ENCODE results near the gene MMP24OS.
"Not testable (repeated sequence)": the region's sequence is repeated elsewhere in the genome, so short reads cannot be mapped to it uniquely, and the experiment has no call there.

MMP24OS gene

GRCh38 chr20:35273449-35274171 lies 4.3 kb downstream of the MMP24OS start:
- no peak for DNase-seq

DNA sequence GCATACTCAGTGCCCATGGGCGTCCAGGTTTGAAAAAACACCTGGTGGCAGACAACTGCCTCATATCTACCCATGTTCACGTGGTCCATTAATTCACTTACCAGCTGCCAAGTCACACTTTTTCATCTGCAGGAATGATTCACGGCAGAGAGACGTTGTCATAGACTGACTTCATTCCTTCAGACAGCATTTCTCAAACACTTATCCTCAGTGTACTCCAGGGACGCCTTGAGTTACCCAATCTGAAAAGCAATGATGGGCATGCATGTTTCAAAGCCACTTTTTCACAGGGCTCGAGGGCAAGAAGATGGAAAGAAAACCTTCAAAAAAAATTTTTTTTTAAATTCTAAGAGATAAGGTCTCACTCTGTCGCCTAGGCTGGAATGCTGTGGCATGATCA lies 6.0 kb downstream of the MMP24OS start:
- DNase-seq = no peak

DNA sequence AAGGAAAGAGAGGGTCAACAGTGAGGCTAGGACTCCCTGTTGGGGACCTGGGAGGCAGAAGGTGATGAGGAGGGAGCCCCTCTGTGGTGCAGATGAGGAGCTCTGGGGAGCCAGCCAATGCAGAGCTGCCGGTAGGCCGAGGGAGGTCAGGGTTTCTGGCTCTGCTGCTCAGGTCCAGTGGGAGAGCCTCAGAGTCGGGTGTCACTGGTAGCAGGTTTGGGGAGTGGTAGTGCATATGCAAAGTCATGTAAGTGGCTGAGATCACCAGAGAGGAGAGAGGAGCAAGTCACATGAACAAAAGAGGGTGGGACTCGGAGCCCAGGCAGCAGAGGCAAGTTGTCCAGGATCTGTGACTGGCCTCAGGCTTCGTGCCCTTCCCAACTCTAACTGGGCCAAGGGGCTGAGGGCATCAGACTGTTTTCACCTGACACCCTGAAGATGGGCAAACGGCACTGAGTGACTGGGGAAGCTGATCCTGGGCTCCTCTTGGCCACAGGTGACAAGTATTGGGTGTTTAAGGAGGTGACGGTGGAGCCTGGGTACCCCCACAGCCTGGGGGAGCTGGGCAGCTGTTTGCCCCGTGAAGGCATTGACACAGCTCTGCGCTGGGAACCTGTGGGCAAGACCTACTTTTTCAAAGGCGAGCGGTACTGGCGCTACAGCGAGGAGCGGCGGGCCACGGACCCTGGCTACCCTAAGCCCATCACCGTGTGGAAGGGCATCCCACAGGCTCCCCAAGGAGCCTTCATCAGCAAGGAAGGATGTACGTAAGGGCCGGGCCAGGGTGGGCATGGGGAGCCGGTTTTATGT lies 6.6 kb downstream of the MMP24OS start:
- DNase-seq = no peak

GRCh38 chr20:35270021-35270902 lies 7.7 kb downstream of the MMP24OS start:
- DNase-seq = no peak

DNA sequence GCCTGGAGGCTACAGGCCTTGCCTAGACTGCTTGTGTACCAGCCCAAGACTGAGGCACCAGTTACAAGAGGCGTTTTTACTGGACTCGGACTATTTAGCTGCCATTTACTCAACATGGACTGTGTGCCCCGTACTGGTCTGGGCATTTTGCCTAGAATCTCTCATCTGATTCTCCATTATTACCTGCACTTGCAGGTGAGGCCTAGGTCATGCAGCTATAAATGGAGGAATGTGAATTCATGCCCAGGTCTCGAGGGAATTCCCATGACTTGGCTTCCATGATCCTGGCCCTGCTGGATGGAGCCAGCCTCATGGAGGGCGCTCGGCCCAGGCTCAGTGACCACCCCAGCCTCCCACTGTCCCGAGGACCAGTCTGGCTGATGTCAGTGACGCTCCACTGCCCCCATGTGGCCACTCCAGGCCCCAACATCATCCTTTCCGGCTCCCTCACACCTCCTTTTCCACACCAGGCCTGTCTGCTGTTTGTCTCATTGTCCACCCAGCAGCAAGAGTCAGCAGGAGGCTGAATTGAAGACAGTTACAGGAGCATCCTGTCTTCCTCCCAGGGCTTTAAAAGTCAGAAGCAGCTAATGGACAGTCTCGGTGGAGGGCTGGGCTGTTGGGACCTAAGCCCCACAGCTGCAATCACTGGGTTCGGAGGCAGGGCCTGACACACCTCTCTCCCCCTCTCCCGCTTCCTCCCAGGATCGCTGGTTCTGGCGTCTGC lies 8.7 kb downstream of the MMP24OS start:
- DNase-seq = peak; percentile 75

GRCh38 chr20:35267092-35267491 lies 10.8 kb downstream of the MMP24OS start:
- DNase-seq = no peak

- no peak for DNase-seq
Observed at GRCh38 chr20:35264755-35265154, 13.2 kb downstream of the MMP24OS start.

GRCh38 chr20:35263532-35264341 lies 14.2 kb downstream of the MMP24OS start:
- no peak for DNase-seq

DNA sequence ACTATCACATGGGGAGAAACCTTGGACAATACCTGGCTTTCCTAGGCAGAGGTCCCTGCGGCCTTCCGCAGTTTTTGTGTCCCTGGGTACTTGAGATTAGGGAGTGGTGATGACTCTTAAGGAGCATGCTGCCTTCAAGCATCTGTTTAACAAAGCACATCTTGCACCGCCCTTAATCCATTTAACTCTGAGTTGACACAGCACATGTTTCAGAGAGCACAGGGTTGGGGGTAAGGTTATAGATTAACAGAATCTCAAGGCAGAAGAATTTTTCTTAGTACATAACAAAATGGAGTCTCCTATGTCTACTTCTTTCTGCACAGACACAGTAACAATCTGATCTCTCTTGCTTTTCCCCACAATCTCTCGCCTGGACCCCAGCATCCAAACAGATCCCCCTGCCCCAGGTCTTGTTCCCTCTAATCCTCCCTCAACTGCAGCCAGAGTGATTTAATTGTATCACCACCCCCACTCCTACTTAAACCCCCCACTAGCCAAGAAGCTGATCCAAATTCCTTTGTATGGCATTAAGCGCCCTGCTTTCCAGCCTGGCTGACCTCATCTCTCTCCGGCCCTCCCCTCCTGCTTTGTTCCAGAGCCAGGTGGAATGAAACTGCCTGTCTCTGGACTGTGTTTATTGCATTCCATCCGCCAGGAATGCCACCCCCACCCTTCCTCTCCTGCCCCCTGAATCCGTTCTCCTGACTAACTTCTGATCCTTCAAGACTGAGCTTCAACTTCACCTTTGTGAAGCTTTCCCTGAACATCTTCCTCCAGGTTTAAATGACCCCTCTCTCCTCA lies 15.0 kb downstream of the MMP24OS start:
- not testable (repeated sequence) for DNase-seq

DNA sequence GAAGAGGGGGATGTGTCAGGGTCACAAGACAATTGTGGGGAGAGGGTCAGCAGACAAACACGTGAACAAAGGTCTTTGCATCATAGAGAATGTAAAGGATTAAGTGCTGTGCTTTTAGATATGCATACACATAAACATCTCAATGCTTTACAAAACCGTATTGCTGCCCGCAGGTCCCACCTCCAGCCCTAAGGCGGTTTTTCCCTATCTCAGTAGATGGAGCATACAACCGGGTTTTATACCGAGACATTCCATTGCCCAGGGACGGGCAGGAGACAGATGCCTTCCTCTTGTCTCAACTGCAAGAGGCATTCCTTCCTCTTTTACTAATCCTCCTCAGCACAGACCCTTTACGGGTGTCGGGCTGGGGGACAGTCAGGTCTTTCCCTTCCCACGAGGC lies 15.6 kb downstream of the MMP24OS start:
- DNase-seq = not testable (repeated sequence)

GRCh38 chr20:35260426-35260825 lies 17.5 kb downstream of the MMP24OS start:
- DNase-seq = no peak

GRCh38 chr20:35257175-35257909 lies 20.6 kb downstream of the MMP24OS start:
- no peak for DNase-seq

- no peak for DNase-seq
Observed at GRCh38 chr20:35254448-35254999, 23.4 kb downstream of the MMP24OS start.

DNA sequence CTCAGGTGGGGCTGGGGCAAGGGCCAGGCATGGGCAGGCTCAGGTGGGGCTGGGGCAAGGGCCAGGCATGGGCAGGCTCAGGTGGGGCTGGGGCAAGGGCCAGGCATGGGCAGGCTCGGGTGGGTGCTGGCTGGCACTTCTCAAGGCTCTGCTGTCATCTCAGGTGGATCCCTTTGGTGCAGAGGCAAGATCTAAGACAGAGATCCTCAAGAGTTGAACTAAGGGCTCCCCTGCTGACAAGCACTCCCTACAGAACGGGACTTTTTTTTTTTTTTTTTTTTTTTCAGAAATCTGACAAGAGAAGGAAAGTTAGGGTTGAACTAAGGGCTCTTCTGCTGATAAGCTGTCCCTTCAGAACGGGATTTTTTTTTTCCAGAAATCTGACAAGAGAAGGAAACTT lies 24.9 kb downstream of the MMP24OS start:
- DNase-seq = no peak

DNA sequence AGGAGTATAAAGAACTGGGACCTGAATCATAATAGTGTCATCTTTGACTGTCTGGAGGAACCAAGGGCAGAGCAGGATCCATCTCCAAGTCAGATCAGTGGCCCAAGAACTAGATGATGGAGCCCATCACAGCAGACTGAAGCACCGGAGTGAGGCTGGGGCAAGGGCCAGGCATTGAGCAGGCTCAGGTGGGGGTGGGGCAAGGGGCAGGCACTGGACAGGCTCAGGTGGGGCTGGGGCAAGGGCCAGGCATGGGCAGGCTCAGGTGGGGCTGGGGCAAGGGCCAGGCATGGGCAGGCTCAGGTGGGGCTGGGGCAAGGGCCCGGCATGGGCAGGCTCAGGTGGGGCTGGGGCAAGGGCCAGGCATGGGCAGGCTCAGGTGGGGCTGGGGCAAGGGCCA lies 25.3 kb downstream of the MMP24OS start:
- DNase-seq = not testable (repeated sequence)

DNA sequence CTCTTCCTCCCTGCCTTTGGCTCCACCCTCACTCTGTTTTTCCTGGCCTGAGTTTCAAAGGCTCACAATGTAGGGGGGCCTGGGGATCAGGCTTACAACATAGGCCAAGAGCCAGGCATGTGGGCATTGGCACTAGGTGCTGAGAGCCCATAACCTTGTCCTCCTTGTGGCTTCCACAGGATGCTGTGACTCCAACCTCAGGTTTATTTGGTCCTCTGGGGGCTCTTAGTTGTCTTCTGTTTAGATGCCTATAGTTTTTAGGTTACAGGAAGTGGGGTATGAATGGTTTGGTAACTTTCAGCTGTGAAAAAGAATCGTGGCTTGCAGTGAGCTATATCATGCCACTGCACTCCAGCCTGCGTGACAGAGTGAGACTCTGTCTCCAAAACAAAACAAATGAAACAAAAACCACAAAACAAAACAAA lies 25.9 kb downstream of the MMP24OS start:
- DNase-seq = no peak

GRCh38 chr20:35251613-35251940 lies 26.3 kb downstream of the MMP24OS start:
- DNase-seq = no peak

GRCh38 chr20:35248641-35249475 lies 29.1 kb downstream of the MMP24OS start:
- no peak for DNase-seq

- no peak for DNase-seq
Observed at GRCh38 chr20:35246723-35247122, 31.2 kb downstream of the MMP24OS start.

All from stimulated activated CD8-positive, alpha-beta memory T cell treated with anti-CD3 and anti-CD28 coated beads, Interleukin-4, amount 100 ng/mL, for 48 hours (primary cell).